ENCODE data around the gene CLEC2A. TPM values are rescaled to one million over a fixed set of nuclear protein-coding genes. Genes with fewer than 3 reads are reported as not detected.

Gene CLEC2A
- polyA plus RNA-seq, 1 donor from 2014 or later = not detected

DNA sequence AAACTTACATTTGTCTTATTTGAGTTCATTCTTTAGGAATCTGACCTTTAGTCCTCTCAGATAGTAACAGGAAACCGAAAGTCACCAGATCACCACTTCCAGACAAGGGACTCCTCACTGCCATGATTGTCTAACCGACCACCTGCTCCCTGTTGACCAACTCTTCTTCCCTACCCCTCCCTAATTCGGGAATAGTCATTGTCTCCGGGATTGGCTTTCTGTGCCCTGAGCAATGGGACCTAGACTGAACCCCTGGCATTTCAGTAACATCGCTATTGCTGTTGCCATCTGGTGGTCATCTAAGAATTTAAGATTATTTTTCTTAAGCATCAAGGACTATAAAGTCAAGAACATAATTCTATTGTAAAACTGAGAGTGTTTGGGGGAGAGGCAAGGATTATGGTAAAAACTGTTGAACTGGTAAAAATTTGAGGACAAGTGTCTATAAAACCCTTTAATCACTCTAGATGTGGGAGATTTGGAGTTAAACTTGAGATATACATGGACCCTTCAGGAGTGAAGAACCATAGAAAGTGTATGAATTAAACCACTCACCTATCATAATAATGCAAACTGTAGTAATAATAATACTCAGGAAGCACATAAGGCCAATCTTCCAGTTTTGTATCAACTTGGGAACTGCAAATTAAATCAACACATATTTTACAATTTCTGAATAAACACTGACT is 6.3 kb downstream of the CLEC2A start:
- TF ChIP-seq SMC3 (conservative IDR thresholded peaks at IDR 0.05; ENCODE audit: poor library complexity) = peak; percentile 74
- TF ChIP-seq TAF1 (IDR thresholded peaks at IDR 0.05; ENCODE audit: low read depth) = no peak
- peak; percentile 54 for TF ChIP-seq RAD21 (conservative IDR thresholded peaks at IDR 0.05)
- TF ChIP-seq, protein P1, sequence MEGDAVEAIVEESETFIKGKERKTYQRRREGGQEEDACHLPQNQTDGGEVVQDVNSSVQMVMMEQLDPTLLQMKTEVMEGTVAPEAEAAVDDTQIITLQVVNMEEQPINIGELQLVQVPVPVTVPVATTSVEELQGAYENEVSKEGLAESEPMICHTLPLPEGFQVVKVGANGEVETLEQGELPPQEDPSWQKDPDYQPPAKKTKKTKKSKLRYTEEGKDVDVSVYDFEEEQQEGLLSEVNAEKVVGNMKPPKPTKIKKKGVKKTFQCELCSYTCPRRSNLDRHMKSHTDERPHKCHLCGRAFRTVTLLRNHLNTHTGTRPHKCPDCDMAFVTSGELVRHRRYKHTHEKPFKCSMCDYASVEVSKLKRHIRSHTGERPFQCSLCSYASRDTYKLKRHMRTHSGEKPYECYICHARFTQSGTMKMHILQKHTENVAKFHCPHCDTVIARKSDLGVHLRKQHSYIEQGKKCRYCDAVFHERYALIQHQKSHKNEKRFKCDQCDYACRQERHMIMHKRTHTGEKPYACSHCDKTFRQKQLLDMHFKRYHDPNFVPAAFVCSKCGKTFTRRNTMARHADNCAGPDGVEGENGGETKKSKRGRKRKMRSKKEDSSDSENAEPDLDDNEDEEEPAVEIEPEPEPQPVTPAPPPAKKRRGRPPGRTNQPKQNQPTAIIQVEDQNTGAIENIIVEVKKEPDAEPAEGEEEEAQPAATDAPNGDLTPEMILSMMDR (IDR thresholded peaks at IDR 0.05; ENCODE audit: poor library complexity, severe bottlenecking) = peak; percentile 63
- H3K79me2 ChIP-seq (replicated peaks; ENCODE audit: insufficient read depth, low read length) = no peaks in the 10 kb centered on the region
- H3K9me2 ChIP-seq (ENCODE audit: insufficient read depth, low read length) = no peaks in the 10 kb centered on the region
- no peak overlapping the region for H3K9ac ChIP-seq (ENCODE audit: low read length)
- no peak overlapping the region for H3K27ac ChIP-seq (ENCODE audit: low read length)
- H3K4me2 ChIP-seq (ENCODE audit: low read length) = no peak overlapping the region
- H3F3A ChIP-seq (ENCODE audit: insufficient read depth, low read length, poor library complexity, severe bottlenecking) = no peaks in the 10 kb centered on the region
- no peak overlapping the region for H3K4me3 ChIP-seq (ENCODE audit: low read length)
- H4K20me1 ChIP-seq (ENCODE audit: insufficient read depth) = no peaks in the 10 kb centered on the region
- no peak overlapping the region for H2AFZ ChIP-seq (ENCODE audit: low read depth, low read length)
- H3K9me3 ChIP-seq (ENCODE audit: low read length) = no peaks in the 10 kb centered on the region
- no peaks in the 10 kb centered on the region for H3K27me3 ChIP-seq (ENCODE audit: insufficient read depth, low read depth, low read length)
- no peaks in the 10 kb centered on the region for H3K36me3 ChIP-seq (ENCODE audit: insufficient read depth, low read length)

DNA sequence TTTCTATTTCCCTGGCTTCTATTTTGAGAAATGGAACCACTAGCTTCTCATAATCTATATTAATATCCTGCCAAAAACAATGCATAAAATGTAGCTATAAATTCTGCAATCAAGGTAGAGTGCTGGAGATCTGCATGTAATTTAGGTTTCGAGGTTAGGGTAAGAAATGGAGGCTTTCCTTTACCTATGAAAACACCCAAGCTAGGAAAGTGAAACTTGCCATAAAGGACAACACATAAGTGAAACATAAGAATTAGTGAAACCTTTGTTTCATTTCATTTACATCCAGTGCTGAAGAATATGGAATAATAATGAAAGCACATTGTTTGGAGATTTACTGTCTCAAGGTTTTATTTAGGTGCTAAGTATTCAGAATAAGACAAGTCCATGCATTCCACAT is 9.7 kb downstream of the CLEC2A start:
- H3K27me3 ChIP-seq (ENCODE audit: insufficient read depth, low read depth, low read length) = no peaks in the 10 kb centered on the region
- no peaks in the 10 kb centered on the region for H4K20me1 ChIP-seq (ENCODE audit: insufficient read depth)
- no peaks in the 10 kb centered on the region for H3F3A ChIP-seq (ENCODE audit: insufficient read depth, low read length, poor library complexity, severe bottlenecking)
- no peaks in the 10 kb centered on the region for H3K9me3 ChIP-seq (ENCODE audit: low read length)
- no peak overlapping the region for H3K27ac ChIP-seq (ENCODE audit: low read length)
- H3K79me2 ChIP-seq (replicated peaks; ENCODE audit: insufficient read depth, low read length) = no peaks in the 10 kb centered on the region
- no peak overlapping the region for H3K4me2 ChIP-seq (ENCODE audit: low read length)
- no peaks in the 10 kb centered on the region for H3K36me3 ChIP-seq (ENCODE audit: insufficient read depth, low read length)
- no peaks in the 10 kb centered on the region for H3K9me2 ChIP-seq (ENCODE audit: insufficient read depth, low read length)
- TF ChIP-seq MXI1 (conservative IDR thresholded peaks at IDR 0.05; ENCODE audit: poor library complexity, severe bottlenecking) = no peak
- TF ChIP-seq TAF1 (IDR thresholded peaks at IDR 0.05; ENCODE audit: low read depth) = no peak
- TF ChIP-seq, protein P1 (IDR thresholded peaks at IDR 0.05; ENCODE audit: poor library complexity, severe bottlenecking) = no peak
- TF ChIP-seq POLR2AphosphoS5 (IDR thresholded peaks at IDR 0.05) = no peak
- TF ChIP-seq EP300 (conservative IDR thresholded peaks at IDR 0.05; ENCODE audit: poor library complexity, severe bottlenecking) = no peak
- no peak for TF ChIP-seq SMC3 (conservative IDR thresholded peaks at IDR 0.05; ENCODE audit: poor library complexity)
- H3K9ac ChIP-seq (ENCODE audit: low read length) = no peak overlapping the region
- no peak overlapping the region for H2AFZ ChIP-seq (ENCODE audit: low read depth, low read length)
- H3K4me3 ChIP-seq (ENCODE audit: low read length) = no peak overlapping the region

DNA sequence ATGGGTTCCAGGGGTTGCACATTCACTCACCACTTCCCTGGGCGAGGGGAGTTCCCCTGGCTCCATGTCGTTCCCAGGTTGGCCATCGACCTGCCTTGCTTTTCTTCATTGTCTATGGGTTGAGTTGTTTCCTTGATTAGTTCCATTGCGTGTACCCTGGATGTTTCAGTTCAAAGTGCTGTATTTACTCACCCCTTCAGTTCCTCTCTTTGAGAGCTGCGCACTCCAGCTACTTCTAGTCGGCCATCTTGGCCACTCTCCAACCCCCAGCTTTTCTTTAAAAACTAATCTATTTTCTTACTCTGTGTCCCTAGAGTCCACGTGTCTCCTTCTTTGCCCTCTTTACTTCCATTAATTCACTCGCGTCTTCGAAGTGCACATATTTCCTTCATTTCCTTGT is 11.7 kb downstream of the CLEC2A start:
- H4K20me1 ChIP-seq (ENCODE audit: insufficient read depth) = no peaks in the 10 kb centered on the region
- no peak for TF ChIP-seq TAF1 (IDR thresholded peaks at IDR 0.05; ENCODE audit: low read depth)
- TF ChIP-seq, protein P1 (IDR thresholded peaks at IDR 0.05; ENCODE audit: poor library complexity, severe bottlenecking) = no peak
- no peak for TF ChIP-seq EZH2 (IDR thresholded peaks at IDR 0.05; ENCODE audit: borderline replicate concordance, insufficient read depth, low read length, poor library complexity, severe bottlenecking)
- H3K79me2 ChIP-seq (replicated peaks; ENCODE audit: insufficient read depth, low read length) = no peaks in the 10 kb centered on the region
- no peak overlapping the region for H3K9ac ChIP-seq (ENCODE audit: low read length)
- H3K36me3 ChIP-seq (ENCODE audit: insufficient read depth, low read length) = no peaks in the 10 kb centered on the region
- H3K9me3 ChIP-seq (ENCODE audit: low read length) = no peaks in the 10 kb centered on the region
- H3F3A ChIP-seq (ENCODE audit: insufficient read depth, low read length, poor library complexity, severe bottlenecking) = no peaks in the 10 kb centered on the region
- no peaks in the 10 kb centered on the region for H3K9me2 ChIP-seq (ENCODE audit: insufficient read depth, low read length)
- no peak overlapping the region for H2AFZ ChIP-seq (ENCODE audit: low read depth, low read length)
- no peak overlapping the region for H3K4me3 ChIP-seq (ENCODE audit: low read length)
- no peaks in the 10 kb centered on the region for H3K27me3 ChIP-seq (ENCODE audit: insufficient read depth, low read depth, low read length)
- H3K27ac ChIP-seq (ENCODE audit: low read length) = no peak overlapping the region
- H3K4me2 ChIP-seq (ENCODE audit: low read length) = no peak overlapping the region

Data from neural cell (in vitro differentiated cells).